HG03565 (cell line): ENCODE data around the gene TEAD4.

ENCODE experiments used
- ATAC-seq: cut with Tn5 transposase; IDR thresholded peaks from one replicate; pipeline ENCODE4 v1.9.1; 2021; ENCODE audit warnings: mild to moderate bottlenecking, moderate library complexity; ENCODE audit not compliant: unreplicated experiment

TEAD4 gene

DNA sequence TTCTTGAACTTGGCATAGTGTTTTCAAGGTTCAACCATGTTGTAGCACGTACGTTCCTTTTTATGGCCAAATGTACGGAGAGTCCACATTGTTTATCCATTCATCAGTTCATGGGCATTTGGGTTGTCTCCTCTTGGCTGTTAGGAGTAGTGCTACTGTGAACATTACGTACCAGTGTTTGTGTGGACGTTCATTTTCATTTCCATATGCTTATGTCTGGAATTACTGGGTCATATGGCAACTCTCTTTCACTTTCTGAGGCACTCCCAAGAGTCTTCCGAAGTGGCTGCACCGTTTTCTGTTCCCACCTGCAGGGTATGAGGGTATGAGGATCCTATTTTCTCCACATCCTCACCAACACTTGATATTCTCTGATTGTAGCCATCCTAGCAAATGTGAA is 68.9 kb downstream of the TEAD4 start:
- ATAC-seq, result no peak

DNA sequence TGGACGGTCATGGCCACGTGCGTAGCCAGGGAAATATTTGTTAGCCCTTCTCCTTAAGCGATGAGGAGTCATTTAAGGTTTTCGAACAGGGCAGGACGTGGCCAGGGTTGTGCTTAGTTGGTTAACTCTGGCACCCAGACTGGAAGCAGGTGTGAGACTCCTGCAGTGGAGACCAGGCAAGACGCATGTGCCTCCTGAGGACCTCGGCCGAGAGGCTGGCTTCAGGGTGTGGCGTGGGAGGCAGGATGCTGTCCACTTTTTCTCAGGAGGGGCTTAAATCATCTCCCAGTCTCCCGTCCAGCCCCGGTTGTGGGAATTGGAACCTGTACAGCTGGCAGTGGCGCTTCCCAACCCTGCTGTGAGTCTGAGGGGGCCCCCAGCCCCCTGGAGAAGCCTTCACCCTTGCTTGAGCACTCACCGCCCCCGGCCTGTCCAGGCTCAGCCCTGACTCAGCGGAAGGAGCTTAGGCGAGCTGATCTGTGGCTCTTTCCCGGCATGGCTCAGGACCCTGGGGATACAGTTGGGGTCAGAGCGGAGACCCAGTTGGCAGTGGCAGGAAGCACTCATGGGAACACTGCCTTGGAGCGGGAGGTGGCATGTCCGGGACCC is 71.7 kb downstream of the TEAD4 start:
- ATAC-seq, result no peak

DNA sequence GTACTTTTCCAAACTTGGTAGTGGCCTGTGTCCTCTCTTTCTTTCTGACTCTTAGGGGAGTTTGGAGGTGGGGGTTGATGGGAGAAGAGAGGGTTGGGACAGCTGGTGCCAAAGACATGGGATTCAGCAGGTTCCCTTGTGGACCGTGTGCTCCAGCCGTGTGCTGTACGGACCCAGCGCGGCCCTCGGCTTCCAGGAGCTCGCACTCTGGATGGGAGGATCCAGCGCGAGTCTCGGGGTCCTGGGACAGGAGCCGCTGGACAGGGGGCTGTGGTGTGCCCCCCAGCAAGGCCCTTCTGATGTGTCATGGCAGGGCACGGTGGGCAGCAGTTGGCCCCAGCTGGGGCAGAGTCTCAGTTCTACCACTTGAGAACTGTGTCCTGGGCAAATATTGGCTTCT is 73.0 kb downstream of the TEAD4 start:
- no peak for ATAC-seq

DNA sequence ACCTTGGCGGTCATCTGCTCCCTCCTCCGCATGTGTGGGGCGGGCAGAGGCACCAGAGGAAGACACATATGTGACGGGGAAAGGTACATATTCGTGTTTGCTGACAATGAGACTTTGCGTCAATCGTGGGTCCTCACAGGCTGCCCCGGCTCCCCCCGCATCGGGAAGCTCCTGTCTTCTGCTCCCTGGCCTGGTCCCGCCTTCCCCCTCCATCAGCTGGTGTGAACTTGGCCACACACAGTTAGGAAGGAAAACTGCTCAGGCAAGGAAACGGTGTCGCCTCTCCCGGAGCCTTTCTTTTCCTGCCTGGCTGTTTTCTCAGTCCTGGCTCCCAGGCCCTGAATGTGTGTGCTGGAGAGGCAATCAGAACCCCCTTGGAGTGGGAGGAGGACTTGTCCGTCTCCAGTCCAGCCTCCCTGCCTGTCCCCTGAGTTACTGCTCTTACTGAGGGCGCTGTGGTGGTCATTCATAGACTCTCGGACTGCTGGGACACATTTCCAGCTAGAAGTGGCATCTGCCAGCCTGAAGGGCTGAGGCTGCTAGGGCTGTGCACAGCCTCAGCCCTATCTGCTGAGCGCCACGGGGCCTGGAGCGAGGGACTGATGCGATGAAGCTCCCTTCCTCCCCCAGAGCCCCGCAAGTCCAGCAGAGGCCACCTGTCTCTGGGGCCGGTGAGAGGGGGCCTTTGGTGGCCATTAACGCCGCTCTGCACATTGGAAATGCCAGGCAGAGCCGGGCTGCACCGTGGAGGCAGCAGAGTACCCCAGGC is 73.8 kb downstream of the TEAD4 start:
- no peak for ATAC-seq

DNA sequence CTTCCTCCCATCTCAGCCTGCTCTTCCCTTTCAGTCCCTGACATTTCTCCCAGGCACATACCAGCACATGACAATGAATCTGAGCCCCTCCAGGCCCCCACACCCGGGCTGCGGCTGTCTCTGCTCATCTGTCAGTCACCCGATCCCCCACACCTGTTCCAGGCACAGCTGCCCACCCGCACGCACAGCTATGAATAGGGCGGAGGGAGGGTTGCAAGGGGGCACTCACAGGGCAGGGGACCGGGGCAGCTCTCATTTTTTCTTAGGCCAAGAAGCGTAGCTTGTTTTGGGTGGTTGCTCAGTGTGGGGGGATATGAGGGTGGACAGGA is 74.3 kb downstream of the TEAD4 start:
- no peak for ATAC-seq

DNA sequence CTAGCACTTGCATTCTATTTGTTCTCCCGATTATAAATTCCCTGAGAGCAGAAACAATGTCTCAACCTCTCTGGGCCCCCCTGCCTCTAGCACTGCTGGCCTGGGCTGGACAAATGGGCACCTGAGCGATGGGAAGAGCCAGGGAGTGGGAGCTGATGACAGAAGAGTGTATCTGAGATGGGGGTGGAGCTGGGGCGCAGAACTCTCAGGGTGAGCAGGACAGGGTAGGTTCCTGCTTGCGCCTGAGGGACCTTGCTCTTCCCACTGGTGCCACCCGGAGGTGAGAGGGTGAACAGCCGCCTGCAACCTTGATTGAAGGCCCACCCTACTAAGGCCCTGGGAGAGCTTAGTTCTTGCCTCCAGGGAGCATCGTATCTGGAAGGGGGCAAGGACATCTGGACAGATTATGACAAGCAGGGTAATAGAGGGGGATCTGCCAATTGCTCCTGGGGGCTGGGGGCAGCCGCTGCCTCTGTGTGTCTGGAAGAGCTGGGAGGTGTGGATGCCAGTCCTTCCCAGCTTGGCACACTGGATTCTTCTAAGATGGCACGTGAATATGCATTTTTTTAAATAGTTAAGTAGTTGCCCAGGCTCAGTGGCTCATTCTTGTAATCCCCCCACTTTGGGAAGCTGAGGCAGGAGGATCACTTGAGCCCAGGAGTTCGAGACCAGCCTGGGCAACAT is 75.0 kb downstream of the TEAD4 start:
- ATAC-seq, result no peak

DNA sequence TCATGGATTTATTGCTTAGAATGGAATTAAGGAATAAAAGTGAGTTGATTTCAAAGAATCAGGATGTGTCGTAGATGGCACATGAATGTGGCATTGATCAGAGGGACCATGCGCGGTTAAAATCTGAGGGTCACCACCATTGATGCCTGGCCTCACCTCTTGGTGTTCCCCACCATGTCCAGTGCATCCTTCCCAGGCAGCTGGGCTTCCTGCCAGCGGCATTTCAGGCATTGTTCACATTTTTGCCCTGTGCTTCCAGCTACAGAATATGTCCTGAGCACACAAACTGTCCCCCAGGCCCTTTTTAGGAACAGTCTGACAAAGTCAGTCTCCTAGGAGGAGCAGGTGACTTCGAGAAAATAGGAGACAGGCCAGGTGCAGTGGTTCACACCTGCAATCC is 76.0 kb downstream of the TEAD4 start:
- no peak for ATAC-seq

DNA sequence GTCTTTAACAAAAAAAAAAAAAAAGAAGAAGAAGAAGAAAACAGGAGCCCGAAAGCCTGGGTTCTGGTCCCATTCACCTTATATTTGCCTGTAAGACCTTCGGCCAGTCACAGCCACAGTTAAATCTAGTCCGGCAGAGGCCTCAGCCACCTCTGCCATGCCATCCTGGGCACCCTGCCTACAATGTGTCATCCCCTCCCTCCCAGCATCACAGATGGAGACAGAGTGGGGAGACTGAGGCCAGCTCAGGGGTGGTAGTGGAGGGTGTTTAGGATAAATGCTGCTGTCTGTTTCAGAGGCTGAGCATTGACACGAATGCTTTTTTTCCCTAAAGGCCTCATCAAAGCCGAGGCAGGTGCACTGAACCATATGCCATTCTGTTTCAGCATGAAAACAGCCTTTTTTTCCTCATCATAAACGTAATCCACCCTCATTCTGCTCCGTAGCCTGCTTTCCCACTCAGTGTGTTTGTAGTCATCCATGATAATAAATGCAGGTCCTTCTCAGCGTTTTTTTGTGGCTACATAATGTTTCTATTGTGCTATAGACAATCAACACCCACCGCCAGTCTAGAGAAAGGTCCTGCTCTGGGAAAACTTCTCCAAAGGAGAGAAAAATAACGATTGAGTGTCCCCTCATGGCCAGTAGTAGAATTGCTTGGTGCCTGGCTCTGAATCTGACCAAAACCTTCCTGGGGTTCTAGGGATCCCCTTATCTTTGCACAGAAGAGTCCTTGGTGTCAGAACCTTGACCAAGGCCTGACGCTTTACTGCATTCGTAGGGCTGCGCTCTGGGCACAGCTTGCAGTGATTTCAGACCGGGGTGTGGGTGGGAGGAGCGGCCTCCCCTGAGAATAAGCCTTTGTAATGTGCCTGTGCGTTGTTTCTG is 76.9 kb downstream of the TEAD4 start:
- ATAC-seq, result no peak

DNA sequence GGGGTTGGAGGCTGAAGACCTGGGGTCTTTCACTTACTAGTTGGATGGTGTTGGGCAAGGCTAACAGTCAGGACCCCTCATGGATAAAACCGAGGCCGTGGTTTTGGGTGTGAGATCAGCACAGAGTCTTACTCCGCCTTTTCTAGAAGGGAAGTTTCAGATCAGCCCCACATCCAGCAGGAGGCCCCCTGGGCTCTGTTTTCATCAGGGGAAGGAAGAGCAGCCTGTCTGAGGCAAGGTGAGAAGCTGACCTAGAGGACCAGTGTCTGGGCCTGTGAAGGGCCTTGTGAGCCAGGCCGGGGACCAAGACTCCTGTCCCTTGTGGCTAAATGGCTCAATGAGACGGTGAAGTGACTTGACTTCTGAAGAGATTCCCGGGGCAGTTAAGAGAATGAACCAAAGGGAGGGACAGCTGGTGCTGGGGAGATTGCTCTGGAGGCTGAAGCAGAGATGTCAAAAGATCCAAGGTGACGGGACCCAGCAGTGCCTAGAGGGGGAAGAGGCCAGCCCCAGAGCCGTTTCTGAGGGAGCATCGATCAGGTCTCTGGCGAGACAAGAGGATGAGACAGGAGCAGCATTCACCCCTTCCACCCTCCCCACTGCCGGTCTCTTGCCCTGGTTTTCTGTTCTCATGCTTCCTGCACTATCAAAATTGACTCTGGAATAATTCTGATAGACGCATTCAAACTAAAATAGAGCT is 77.9 kb downstream of the TEAD4 start:
- ATAC-seq, result no peak

DNA sequence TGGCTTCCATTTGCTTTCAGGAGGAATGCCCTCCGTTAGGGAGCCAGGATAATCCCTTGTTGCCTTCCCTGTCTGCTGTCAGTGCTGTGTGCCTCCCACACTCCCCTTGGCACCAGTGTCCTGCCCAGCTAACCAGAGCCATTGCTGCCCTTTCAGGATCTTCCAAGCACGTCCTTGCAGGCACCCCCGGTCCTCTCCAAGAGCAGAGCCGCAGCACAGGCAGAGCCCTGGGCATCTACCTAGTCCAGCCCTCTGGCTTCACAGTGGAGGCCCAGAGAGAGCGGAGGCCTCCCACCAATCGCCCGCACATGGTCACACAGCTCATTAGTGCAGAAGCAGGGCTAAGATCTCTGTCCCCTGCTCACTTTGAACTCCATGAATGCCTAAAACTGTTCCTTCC is 79.0 kb downstream of the TEAD4 start:
- no peak for ATAC-seq

DNA sequence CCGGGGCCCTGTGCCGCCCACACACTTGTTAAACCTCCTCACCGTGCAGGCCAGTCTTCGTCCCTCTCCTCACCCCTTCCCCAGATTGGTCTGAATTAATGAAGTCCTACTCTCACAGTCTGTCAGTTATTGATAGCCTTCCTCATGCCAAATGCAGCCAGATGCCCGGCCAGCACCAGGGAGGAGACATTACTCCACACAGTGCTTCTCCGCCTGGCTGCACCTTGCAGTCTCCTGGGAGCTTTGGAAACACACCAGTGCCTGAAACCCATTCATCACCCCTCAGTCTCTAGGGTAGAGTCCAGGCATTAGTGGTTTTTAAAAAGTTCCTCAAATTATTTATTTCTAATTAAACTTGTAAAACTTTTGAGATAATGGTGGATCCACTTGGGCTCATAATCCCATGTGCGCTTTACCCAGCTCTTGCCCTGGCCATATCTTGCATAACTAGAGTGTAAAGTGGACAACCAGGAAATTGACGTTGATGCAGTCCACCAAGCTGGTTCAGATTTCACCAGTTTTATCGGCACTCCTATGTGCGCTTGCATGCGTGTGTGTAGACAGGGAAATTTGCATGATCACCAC is 79.8 kb downstream of the TEAD4 start:
- no peak for ATAC-seq

DNA sequence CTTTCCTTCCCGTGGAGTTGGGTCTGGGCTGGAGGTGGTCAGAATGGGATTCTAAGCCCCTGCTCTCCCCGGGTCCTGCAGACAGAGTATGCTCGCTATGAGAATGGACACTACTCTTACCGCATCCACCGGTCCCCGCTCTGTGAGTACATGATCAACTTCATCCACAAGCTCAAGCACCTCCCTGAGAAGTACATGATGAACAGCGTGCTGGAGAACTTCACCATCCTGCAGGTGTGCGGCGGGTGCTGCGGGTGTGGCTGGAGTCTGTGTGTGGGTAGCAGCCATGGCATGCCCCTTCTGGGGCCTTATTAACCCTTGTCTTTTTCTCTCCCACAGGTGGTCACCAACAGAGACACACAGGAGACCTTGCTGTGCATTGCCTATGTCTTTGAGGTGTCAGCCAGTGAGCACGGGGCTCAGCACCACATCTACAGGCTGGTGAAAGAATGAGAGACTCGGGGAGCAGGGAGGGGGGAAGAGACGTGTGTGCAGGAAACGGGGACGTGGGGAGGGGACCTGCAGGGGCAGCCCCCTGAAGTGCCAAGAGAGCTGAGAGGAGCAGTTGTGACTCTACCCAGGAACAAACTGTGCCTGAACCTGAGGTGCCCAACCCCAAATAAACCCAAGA is 80.9 kb downstream of the TEAD4 start:
- no peak for ATAC-seq

DNA sequence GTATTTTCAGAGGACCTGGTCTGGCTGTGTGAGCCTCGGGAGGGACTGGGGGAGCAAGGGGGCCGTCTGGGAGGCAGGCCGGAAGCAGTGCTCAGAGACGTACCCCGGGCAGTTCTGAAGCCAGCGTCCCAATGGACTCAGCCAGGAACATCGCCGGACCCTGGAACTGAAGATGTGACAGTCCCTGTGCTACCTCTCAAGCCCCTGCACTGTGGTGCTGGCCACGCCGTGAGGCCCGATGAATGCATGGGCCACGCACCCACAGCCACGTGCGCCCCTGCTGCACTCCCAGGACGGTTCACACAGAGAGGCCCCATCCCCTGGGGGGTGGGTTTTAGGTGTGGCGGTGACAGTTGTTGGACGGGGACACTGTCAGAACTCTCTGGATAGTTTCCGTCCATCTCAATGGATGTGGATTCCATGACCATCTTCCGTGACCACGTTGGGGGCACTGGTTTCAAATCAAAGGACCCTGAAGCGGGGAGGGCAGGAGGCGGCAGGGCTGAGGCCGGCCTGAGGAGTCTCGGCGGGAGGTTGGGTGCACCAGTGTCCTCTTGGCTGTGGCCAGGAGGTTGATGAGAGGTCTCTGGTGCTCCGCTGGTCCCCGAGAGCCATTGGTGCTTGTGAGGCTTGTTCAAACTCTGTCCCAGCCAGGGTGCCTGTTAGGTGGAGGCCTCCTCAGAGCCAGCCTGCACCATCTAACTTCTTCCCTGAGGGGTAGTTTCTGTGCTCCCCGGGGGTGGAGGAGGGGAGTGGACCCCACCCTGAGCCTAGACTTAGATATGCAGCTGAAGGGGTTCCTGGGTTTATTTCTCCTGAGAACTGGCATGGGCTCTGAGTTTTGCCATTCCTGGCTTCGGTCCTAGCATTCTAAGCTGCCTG is 81.7 kb downstream of the TEAD4 start:
- ATAC-seq, result no peak

DNA sequence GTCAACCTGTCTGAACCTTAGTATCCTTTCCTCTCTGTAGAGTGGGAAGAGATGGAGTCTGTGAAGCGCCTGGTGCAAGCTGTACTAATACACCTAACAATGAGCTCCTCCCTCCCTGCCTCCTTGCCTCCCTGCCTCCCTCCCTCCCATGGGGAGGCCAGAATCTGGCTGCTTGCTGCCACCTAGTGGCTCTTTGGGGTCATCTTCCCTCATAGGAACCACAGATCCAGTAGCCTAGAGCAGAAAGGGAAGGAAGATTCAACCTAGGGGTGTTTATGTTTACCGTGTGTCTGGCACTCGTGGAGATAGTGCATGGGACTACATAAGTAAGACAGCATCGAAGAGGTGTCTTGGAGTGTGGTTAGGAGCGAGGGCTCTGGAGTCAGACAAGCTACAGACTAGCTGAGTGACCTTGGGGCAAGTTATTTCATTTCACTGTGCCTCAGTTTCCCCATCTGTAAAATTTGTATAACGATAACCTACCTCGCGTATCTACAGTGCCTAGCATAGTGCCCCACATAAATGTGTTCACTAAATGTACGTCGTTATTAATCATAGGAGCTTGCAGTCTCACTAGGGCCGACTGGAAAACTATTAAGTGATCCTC is 82.5 kb downstream of the TEAD4 start:
- ATAC-seq, result no peak

DNA sequence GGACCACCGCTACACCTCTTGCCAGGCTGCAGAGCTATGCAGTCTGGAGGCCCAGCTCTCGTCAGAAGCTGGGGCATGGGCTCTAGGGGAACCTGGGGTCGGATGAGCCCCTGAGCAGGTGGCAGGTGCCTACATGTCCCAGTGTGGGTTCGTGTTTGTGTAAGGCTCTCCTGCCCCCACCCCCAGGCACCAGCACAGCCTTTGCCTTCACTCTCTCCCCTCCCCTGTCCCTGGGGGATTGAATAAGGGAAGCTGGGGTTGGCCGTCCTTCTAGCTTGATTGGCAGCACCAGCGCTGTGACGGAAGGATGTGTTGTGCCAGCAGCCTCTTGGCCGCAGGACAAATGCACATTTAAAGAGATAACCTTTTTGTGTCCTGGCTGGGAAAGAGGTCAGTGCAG is 83.2 kb downstream of the TEAD4 start:
- no peak for ATAC-seq

DNA sequence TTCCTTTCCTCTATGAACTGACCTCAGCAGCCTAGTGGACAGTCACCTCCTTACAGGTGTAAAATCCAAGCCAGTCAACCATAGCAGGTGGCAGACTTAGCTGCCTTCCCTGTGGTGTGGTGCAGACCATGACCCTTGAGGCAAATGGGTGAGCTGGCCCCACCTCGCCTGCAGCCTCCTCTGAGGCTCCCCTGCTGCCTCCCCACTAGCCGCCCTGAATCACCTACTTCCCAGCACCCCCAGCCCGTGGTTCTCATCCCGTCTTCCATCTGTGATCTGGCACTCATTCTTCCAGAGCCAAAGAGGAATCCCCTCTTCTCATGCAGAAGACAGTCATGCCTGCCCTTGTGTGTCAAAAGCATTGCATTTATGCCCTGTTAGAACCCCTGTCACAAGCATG is 83.6 kb downstream of the TEAD4 start:
- ATAC-seq, result no peak

DNA sequence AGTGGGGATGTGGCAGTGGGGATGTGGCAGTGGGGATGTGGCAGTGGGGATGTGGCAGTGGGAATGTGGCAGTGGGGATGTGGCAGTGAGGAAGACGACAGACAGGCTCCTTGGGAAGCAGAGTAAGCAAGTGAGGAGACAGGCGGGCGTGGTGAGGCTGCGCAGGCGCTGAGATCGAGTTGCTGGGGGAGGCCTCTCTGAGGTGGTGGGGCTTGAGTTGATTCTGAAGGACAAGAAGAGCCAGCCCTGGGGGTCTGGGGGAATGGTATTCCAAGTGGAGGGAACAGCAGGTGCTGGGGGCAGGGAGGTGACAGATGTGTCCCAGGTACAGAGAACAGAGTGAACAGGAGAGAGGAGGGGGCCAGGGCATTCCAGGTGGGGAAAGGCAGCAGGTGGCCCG is 84.2 kb downstream of the TEAD4 start:
- ATAC-seq, result no peak

DNA sequence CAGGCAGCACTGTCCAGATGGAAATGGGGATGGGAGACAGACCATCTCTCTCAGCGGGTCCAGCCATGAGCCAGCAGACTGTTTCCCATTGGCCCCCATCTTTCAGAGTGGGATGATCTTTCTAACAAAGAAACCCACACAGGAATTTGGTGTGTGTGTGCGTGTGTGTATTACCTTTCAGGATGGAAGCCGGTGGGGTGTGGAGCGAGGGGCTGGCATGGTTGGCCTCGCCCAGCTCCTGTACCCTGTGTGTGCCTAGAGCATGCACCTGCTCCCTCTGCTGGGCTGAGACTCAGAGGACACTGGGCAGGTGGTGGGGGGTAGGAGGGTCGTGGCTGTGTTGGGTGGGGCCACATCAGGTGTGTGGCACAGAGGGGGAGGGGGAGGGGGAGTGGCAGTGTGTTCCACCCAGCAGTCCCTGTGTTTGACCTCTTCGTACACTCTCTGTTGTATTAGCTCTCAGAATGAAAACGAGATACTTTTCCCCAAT is 85.0 kb downstream of the TEAD4 start:
- ATAC-seq, result no peak
